BLaER1 treated with 17β-estradiol and CSF1 and Interleukin-3, amounts not matched to agents 10 nM and 100 nM (cell line): ENCODE results near the gene GRHPR.
"Not testable (repeated sequence)": the region's sequence is repeated elsewhere in the genome, so short reads cannot be mapped to it uniquely, and the experiment has no call there.

Experiments used
- H3K27ac ChIP-seq, 11 experiments: shearing (Covaris generic); formaldehyde crosslinking; 2 replicates each; pipeline ENCODE4 v1.8.1; 2022
- H3K27me3 ChIP-seq, 11 experiments: shearing (Covaris generic); formaldehyde crosslinking; 2 replicates each; pipeline ENCODE4 v1.8.1; 2022
- H3K36me3 ChIP-seq, 11 experiments: shearing (Covaris generic); formaldehyde crosslinking; 2 replicates each; pipeline ENCODE4 v1.8.1; 2022
- H3K4me1 ChIP-seq, 10 experiments: shearing (Covaris generic); formaldehyde crosslinking; 2 replicates each; pipeline ENCODE4 v1.8.1; 2022
- H3K4me2 ChIP-seq, 11 experiments: shearing (Covaris generic); formaldehyde crosslinking; 2 replicates each; pipeline ENCODE4 v1.8.1; 2022
- H3K4me3 ChIP-seq, 10 experiments: shearing (Covaris generic); formaldehyde crosslinking; 2 replicates each; pipeline ENCODE4 v1.8.1; 2022
- H3K9ac ChIP-seq, 11 experiments: shearing (Covaris generic); formaldehyde crosslinking; 2 replicates each; pipeline ENCODE4 v1.8.1; 2022
- H3K9me3 ChIP-seq, 11 experiments: shearing (Covaris generic); formaldehyde crosslinking; replicated peaks in 1 of 11; 2 replicates each; pipeline ENCODE4 v1.8.1; 2022
- H4K20me1 ChIP-seq, 11 experiments: shearing (Covaris generic); formaldehyde crosslinking; 2 replicates each; pipeline ENCODE4 v1.8.1; 2022
- Cebpa-rat ChIP-seq, 11 experiments: shearing (Covaris generic); IDR thresholded peaks; 2 replicates each; pipeline ENCODE4 v1.8.1; 2022

The GRHPR gene

GRCh38 chr9:37392272-37392671 lies 30.2 kb upstream of the GRHPR start:
- Histone ChIP-seq H3K9ac (no peak overlapping the region), H3K4me2 (no peak overlapping the region), H3K36me3 (no peaks in the 10 kb centered on the region), H3K9me3 (no peaks in the 10 kb centered on the region), H3K4me1 (peaks cover 0 to 17% (median 9%) of the 10 kb centered on the region in 10 experiments; a peak in 13 of 20 replicates), H3K27me3 (no peaks in the 10 kb centered on the region), H3K27ac (no peak overlapping the region), H4K20me1 (no peaks in the 10 kb centered on the region), H3K4me3 (no peak overlapping the region)
- no peak for TF ChIP-seq Cebpa-rat (IDR thresholded peaks at IDR 0.05)

DNA sequence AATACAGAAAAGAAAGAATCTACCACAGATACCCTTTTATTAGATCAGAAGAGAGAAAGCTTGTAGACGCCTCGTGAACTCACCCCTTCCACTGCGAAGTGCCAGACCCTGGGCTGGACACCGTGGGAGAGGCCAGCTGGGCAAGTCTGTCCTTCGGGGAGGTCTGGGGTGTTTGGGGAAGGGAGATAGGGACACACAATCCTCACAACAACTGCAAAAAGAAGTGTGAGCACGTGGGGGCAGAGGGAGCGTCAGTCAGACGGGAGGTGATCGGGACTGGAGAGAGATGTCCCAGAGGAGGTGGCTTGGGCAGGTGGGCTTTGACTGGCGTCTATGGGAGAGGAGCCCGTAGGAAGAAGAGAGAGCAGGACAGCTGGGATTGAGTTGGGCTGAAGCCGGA lies 27.3 kb upstream of the GRHPR start:
- no peaks in the 10 kb centered on the region for H3K9me3 ChIP-seq

GRCh38 chr9:37395663-37396062 lies 26.8 kb upstream of the GRHPR start:
- Histone ChIP-seq H3K9me3 (no peaks in the 10 kb centered on the region), H3K4me1 (peaks cover 0 to 20% (median 4%) of the 10 kb centered on the region in 10 experiments; a peak in 8 of 20 replicates), H3K27me3 (no peaks in the 10 kb centered on the region), H4K20me1 (no peaks in the 10 kb centered on the region), H3K27ac (no peak overlapping the region), H3K4me2 (no peak overlapping the region), H3K4me3 (no peak overlapping the region), H3K9ac (no peak overlapping the region), H3K36me3 (no peaks in the 10 kb centered on the region)
- TF ChIP-seq Cebpa-rat (IDR thresholded peaks at IDR 0.05) = no peak

More for the DNA sequence above, 27.3 kb upstream of the GRHPR start:
- no peak for TF ChIP-seq Cebpa-rat (IDR thresholded peaks at IDR 0.05)
- Histone ChIP-seq H3K36me3 (no peaks in the 10 kb centered on the region), H4K20me1 (no peaks in the 10 kb centered on the region), H3K4me2 (no peak overlapping the region), H3K4me1 (peaks cover 0 to 22% (median 6%) of the 10 kb centered on the region in 10 experiments; a peak in 8 of 20 replicates), H3K9ac (no peak overlapping the region), H3K4me3 (no peak overlapping the region), H3K27ac (no peak overlapping the region), H3K27me3 (no peaks in the 10 kb centered on the region)

DNA sequence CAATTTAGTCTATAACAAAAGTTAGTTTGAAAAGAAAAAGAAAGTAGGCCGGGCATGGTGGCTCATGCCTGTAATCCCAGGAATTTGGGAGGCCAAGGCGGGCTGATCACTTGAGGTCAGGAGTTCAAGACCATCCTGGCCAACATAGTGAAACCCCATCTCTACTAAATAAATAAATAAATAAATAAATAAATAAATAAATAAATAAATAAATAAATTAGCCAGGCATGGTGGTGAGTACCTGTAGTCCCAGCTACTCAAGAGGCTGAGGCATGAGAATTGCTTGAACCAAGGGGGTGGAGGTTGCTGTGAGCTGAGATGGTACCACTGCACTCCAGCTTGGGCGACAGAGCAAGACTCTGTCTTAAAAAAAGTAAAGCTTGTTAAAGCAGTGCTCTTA lies 24.5 kb upstream of the GRHPR start:
- not testable (repeated sequence) for H3K4me2 ChIP-seq, H3K27me3 ChIP-seq, H3K9ac ChIP-seq, H3K36me3 ChIP-seq, H3K4me3 ChIP-seq, H4K20me1 ChIP-seq, H3K27ac ChIP-seq, H3K9me3 ChIP-seq
- peaks cover 0 to 26% (median 4%) of the 10 kb centered on the region in 10 experiments; a peak in 9 of 20 replicates for H3K4me1 ChIP-seq

- no peaks in the 10 kb centered on the region for H3K36me3 ChIP-seq
- no peaks in the 10 kb centered on the region for H3K9me3 ChIP-seq
- H3K4me1 ChIP-seq = peaks cover 0 to 31% (median 7%) of the 10 kb centered on the region in 10 experiments; a peak in 9 of 20 replicates
- no peak overlapping the region for H3K4me3 ChIP-seq
- no peak overlapping the region for H3K27ac ChIP-seq
- H3K27me3 ChIP-seq = no peaks in the 10 kb centered on the region
- H3K9ac ChIP-seq = no peak overlapping the region
- H3K4me2 ChIP-seq = peak overlapping the region in 3 of 11 experiments; percentile 12 to 34 (median 24); a peak in 3 of 22 replicates
- TF ChIP-seq Cebpa-rat (IDR thresholded peaks at IDR 0.05) = no peak
- no peaks in the 10 kb centered on the region for H4K20me1 ChIP-seq
Observed at GRCh38 chr9:37398464-37399025, 24.0 kb upstream of the GRHPR start.

- Histone ChIP-seq H3K4me2 (no peak overlapping the region), H3K27me3 (no peaks in the 10 kb centered on the region), H3K9me3 (no peaks in the 10 kb centered on the region; a peak in 1 of 22 replicates), H3K9ac (no peak overlapping the region), H3K27ac (no peak overlapping the region), H3K36me3 (no peaks in the 10 kb centered on the region), H3K4me1 (peaks cover 0 to 31% (median 7%) of the 10 kb centered on the region in 10 experiments; a peak in 9 of 20 replicates), H4K20me1 (no peaks in the 10 kb centered on the region), H3K4me3 (no peak overlapping the region)
- TF ChIP-seq Cebpa-rat (IDR thresholded peaks at IDR 0.05) = no peak
Observed at GRCh38 chr9:37399336-37399735, 23.2 kb upstream of the GRHPR start.

- Histone ChIP-seq H3K9ac (no peak overlapping the region), H3K27me3 (peaks cover 0 to 5% (median 0%) of the 10 kb centered on the region in 11 experiments; a peak in 1 of 22 replicates), H3K27ac (no peak overlapping the region), H3K4me3 (no peak overlapping the region), H3K4me1 (peaks cover 7 to 54% (median 34%) of the 10 kb centered on the region in 10 experiments; a peak in 18 of 20 replicates), H3K4me2 (no peak overlapping the region), H3K36me3 (no peaks in the 10 kb centered on the region), H3K9me3 (no peaks in the 10 kb centered on the region; a peak in 1 of 22 replicates), H4K20me1 (no peaks in the 10 kb centered on the region)
- no peak for TF ChIP-seq Cebpa-rat (IDR thresholded peaks at IDR 0.05)
Observed at GRCh38 chr9:37404590-37404989, 17.9 kb upstream of the GRHPR start.

GRCh38 chr9:37405350-37405749 lies 17.1 kb upstream of the GRHPR start:
- no peak overlapping the region for H3K4me3 ChIP-seq

DNA sequence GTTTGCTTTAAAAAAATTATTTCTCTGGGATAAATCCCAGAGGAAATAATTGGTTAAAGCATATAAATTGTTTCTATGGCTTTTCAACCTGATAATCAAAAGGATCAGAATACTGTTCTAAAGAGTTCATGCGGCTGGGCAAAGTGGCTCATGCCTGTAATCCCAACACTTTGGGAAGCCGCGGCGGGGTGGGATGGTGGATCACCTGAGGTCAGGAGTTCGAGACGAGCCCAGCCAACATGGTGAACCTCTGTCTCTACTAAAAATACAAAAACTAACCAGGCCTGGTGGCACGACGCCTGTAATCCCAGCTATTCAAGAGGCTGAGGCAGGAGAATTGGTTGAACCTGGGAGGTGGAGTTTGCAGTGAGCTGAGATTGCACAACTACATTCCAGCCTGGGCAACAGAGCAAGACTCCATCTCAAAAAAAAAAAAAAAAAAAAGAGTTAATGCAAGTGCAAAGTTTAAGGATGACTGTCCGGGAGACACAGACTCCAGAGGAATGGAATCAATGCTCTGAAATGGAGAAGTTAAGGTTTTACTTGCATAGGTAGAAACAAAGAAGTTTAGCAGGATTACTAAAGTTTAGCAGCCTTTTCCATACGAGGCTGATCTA lies 16.6 kb upstream of the GRHPR start:
- Histone ChIP-seq H3K4me2 (peak overlapping the region in 4 of 11 experiments; percentile 39 to 86 (median 65); a peak in 4 of 22 replicates), H3K27ac (no peak overlapping the region), H3K36me3 (no peaks in the 10 kb centered on the region), H3K4me3 (no peak overlapping the region), H3K9ac (no peak overlapping the region), H3K27me3 (peaks cover 0 to 5% (median 0%) of the 10 kb centered on the region in 11 experiments; a peak in 1 of 22 replicates), H3K4me1 (peaks cover 15 to 63% (median 45%) of the 10 kb centered on the region in 10 experiments), H4K20me1 (no peaks in the 10 kb centered on the region), H3K9me3 (no peaks in the 10 kb centered on the region; a peak in 1 of 22 replicates)
- TF ChIP-seq Cebpa-rat (IDR thresholded peaks at IDR 0.05) = peak in 2 of 11 experiments; percentile 21 to 22; a peak in 1 of 22 replicates

More at GRCh38 chr9:37405350-37405749, 17.1 kb upstream of the GRHPR start:
- no peaks in the 10 kb centered on the region; a peak in 1 of 22 replicates for H3K9me3 ChIP-seq
- H3K9ac ChIP-seq = no peak overlapping the region
- H3K4me2 ChIP-seq = no peak overlapping the region
- H3K27me3 ChIP-seq = peaks cover 0 to 5% (median 0%) of the 10 kb centered on the region in 11 experiments; a peak in 1 of 22 replicates
- H4K20me1 ChIP-seq = no peaks in the 10 kb centered on the region
- no peak for TF ChIP-seq Cebpa-rat (IDR thresholded peaks at IDR 0.05)
- peaks cover 10 to 58% (median 40%) of the 10 kb centered on the region in 10 experiments; a peak in 19 of 20 replicates for H3K4me1 ChIP-seq
- H3K27ac ChIP-seq = no peak overlapping the region
- no peaks in the 10 kb centered on the region for H3K36me3 ChIP-seq
